ENCODE measurements around the gene SH3GLB1. TPM values are rescaled to one million over a fixed set of nuclear protein-coding genes. Genes with fewer than 3 reads are reported as not detected.

Gene SH3GLB1
- total RNA-seq, 6 donors from 2014 or later, result 23.9 to 94.6 (median 62.0) TPM

- ATAC-seq (ENCODE audit: low FRiP score in 2 of 2), result no peak
- no peaks in the 10 kb centered on the region for H3K36me3 ChIP-seq
- no peak for TF ChIP-seq POLR2AphosphoS5 (IDR thresholded peaks at IDR 0.05)
- TF ChIP-seq CTCF (IDR thresholded peaks at IDR 0.05), result no peak
- no peak for TF ChIP-seq EP300 (IDR thresholded peaks at IDR 0.05)
- TF ChIP-seq POLR2A (IDR thresholded peaks at IDR 0.05), result no peak
- H3K27me3 ChIP-seq, result no peaks in the 10 kb centered on the region
- peaks cover 15 to 21% (median 19%) of the 10 kb centered on the region in 4 donors for H3K4me1 ChIP-seq
- no peaks in the 10 kb centered on the region for H3K9me3 ChIP-seq
- no peak for DNase-seq
- H3K4me3 ChIP-seq, result no peak overlapping the region
- H3K27ac ChIP-seq, result no peak overlapping the region
Observed at GRCh38 chr1:86795316-86795715, 90.9 kb downstream of the SH3GLB1 start.

Other genes starting within 250 kb of the SH3GLB1 start
- gene CLCA1, start 235.6 kb upstream of the SH3GLB1 start, total RNA-seq, result under 1 TPM in 2 of 6 donors, not detected in 4; 0.11 to 0.27 TPM
- 1 to 10 TPM in 1 of 6 donors, not detected in 5; 1.0 TPM for gene CLCA4, start 157.5 kb upstream of the SH3GLB1 start, total RNA-seq
- 100 to 1,000 TPM in 4 of 6 donors, 10 to 100 TPM in 2; 23.0 to 217 (median 132) TPM for gene SELENOF, start 209.6 kb downstream of the SH3GLB1 start, total RNA-seq
- gene HS2ST1, start 210.1 kb downstream of the SH3GLB1 start, total RNA-seq, result 10 to 100 TPM in 5 of 6 donors, 1 to 10 TPM in 1; 8.4 to 20.3 (median 13.9) TPM